Pancreas (tissue), 10 donors: Measurements from ENCODE around the gene ARL13B. TPM values are rescaled to one million over a fixed set of nuclear protein-coding genes. Genes with fewer than 3 reads are reported as not detected.
"Not testable (repeated sequence)": the region's sequence is repeated elsewhere in the genome, so short reads cannot be mapped to it uniquely, and the experiment has no call there.

Source experiments
- ATAC-seq, 4 donors: fragments of 200-7000 bp; cut with Tn5 transposase; one replicate each; pipeline versions ENCODE4 v1.8.0 to v1.9.1; 2020; ENCODE audit warnings: mild to moderate bottlenecking in 4 of 4, moderate library complexity in 4 of 4
- DNase-seq, 6 donors: peaks; one replicate each; pipeline ENCODE4 v3.0.0-alpha.2; 2020
- FAIRE-seq: peaks from 2 replicates; lab custom pipeline; 2012; peaks lifted over from hg19 to GRCh38; lab: Jason Lieb, UNC
- H3K27ac ChIP-seq, 4 donors: fragments of 200-600 bp; sonication (generic); 1 replicate in 3 of 4; 2 replicates in 1 of 4; pipeline versions ENCODE4 v1.5.0 to v1.8.0; 2020
- H3K27me3 ChIP-seq, 4 donors: fragments of 200-600 bp; one replicate each; pipeline ENCODE4 v1.8.0; 2021
- H3K36me3 ChIP-seq, 3 donors: fragments of 200-600 bp; sonication (generic) in 1 of 3; one replicate each; pipeline versions ENCODE4 v1.5.0 to v1.8.0; 2020 to 2021
- H3K4me1 ChIP-seq, 3 donors: fragments of 200-600 bp; one replicate each; pipeline ENCODE4 v1.8.0; 2021
- H3K4me3 ChIP-seq, 4 donors: fragments of 200-600 bp; sonication (generic) in 2 of 4; one replicate each; pipeline versions ENCODE4 v1.5.0 to v1.8.0; 2020 to 2021
- H3K9me3 ChIP-seq, 4 donors: fragments of 200-600 bp; one replicate each; pipeline ENCODE4 v1.8.0; 2021
- CTCF ChIP-seq, 4 donors: fragments of 200-600 bp; sonication (generic) in 3 of 4; IDR thresholded peaks; one replicate each; pipeline versions ENCODE4 v1.5.0 to v1.8.0; 2021; ENCODE audit warnings: antibody characterized with exemption in 4 of 4
- WGBS, 2 donors: extraction: QIAGEN DNeasy Blood & Tissue Kit; methylation state at CpG; one replicate each; pipeline ENCODE4 v1.1.7; 2013; 5-methylcytosine and 5-hydroxymethylcytosine counted together
- intact Hi-C, 3 donors: fragments of 100-400 bp; cut with DNase I; formaldehyde crosslinking; loops; one replicate each; pipeline versions ENCODE4 v1.11.1 to v1.14.2; 2022
- polyA plus RNA-seq, 2 donors: library from polyadenylated mRNA; stranded (reverse); fragments of 200-250 nt; gene quantifications; one replicate each; pipeline ENCODE4 v1.2.3, GENCODE V29; 2013
- total RNA-seq, 6 donors: library from RNA; stranded (reverse); fragmentation: NEBNext Ultra II Directional in 4 of 6; extraction: Animal tissue kit (Norgen Biotek cat#: 25700) in 4 of 6; gene quantifications; one replicate each; pipeline versions ENCODE4 v1.2.1 to v1.2.4, GENCODE V29; 2021 to 2023
- donor health status: healthy with polysubstance abuse.
- donor health status: DM: no; HTN: no; CAD: no; lungs with moderate emphysema.
- donor health status: DM: no; HTN: no; CAD: no.
- donor health status: control.
- donor health status: control.
- donor health status: Bipolar disorder and iron deficiency.
- donor health status: DM: yes; HTN: yes; CAD: no.
- donor health status: DM: no; HTN: no; CAD: no.
- donor health status: DM: no; HTN: no; CAD: no.
- donor health status: DM: yes; HTN: yes; CAD: no.

ARL13B gene
- total and polyA plus RNA-seq, 8 donors = 1.9 to 6.1 (median 3.1) TPM

DNA sequence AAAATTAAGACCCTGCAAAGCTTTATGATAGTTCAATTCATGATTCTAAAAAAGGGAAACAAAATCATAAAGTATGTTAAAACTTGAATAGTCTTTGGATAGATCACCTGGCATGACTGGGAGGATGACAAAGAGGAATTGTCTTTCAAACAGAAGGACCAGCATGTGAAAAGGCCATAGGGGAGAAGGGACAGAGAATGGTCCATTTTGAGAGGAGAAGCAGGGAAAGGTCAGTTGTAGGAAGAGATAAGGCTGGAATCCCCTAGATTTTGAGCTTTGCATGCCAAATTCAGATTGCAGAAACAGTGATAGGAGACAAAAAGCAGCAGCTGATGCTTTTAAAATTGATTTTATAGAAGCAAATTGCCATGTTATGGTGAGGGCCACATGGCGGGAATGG lies 18.9 kb upstream of the ARL13B start:
- no peak for ATAC-seq
- no peaks in the 10 kb centered on the region for H3K27me3 ChIP-seq
- no peak overlapping the region for H3K4me3 ChIP-seq
- 91 to 95% methylated on average over 1 of the region's 1 CpG for WGBS, 2 donors
- no peaks in the 10 kb centered on the region for H3K36me3 ChIP-seq
- no peak for FAIRE-seq
- no peak for TF ChIP-seq CTCF (IDR thresholded peaks at IDR 0.05)
- H3K27ac ChIP-seq = no peak overlapping the region
- intact Hi-C loops = no loop called here
- DNase-seq = no peak
- H3K4me1 ChIP-seq = no peaks in the 10 kb centered on the region
- no peaks in the 10 kb centered on the region for H3K9me3 ChIP-seq

GRCh38 chr3:93961489-93961888 lies 18.5 kb upstream of the ARL13B start:
- FAIRE-seq (no peak), ATAC-seq (no peak), DNase-seq (no peak)
- H3K27me3 ChIP-seq = no peaks in the 10 kb centered on the region
- no peaks in the 10 kb centered on the region for H3K4me1 ChIP-seq
- intact Hi-C loops = no loop called here
- TF ChIP-seq CTCF (IDR thresholded peaks at IDR 0.05) = no peak
- no peaks in the 10 kb centered on the region for H3K36me3 ChIP-seq
- no peak overlapping the region for H3K4me3 ChIP-seq
- no peak overlapping the region for H3K27ac ChIP-seq
- H3K9me3 ChIP-seq = no peaks in the 10 kb centered on the region
- 12 to 18% methylated on average over 1 of the region's 1 CpG for WGBS, 2 donors

DNA sequence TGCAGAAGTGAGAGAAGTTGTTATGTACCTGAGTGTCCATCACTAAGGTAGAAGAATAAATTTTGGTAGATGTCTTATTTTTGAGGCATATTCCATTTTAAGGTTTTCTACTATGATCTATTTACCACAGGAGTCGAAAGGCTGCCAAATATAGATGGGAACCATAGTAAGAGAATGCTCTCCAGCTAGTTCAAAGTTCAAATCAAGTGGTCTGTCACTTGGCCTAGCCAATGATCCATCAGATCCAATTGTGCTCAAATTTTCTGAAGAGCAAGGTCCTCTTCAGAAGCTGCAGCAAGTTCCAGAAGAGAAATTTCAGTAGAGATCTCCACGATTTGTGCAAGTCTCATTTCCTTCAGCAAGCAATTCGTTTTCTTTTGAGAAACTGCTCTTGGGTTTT lies 17.2 kb upstream of the ARL13B start:
- DNase-seq = no peak
- Histone ChIP-seq H3K4me1 (no peaks in the 10 kb centered on the region), H3K27me3 (no peaks in the 10 kb centered on the region), H3K4me3 (no peak overlapping the region), H3K36me3 (no peaks in the 10 kb centered on the region), H3K9me3 (no peaks in the 10 kb centered on the region), H3K27ac (no peak overlapping the region)
- intact Hi-C loops = no loop called here
- 71 to 79% methylated on average over 3 of the region's 3 CpGs for WGBS, 2 donors
- no peak for ATAC-seq
- TF ChIP-seq CTCF (IDR thresholded peaks at IDR 0.05) = no peak
- no peak for FAIRE-seq

GRCh38 chr3:93965106-93965505 lies 14.8 kb upstream of the ARL13B start:
- WGBS, 2 donors = 93 to 96% methylated on average over 19 of the region's 19 CpGs
- H3K4me3 ChIP-seq, H3K27me3 ChIP-seq, H3K4me1 ChIP-seq, H3K27ac ChIP-seq, H3K36me3 ChIP-seq, H3K9me3 ChIP-seq, ATAC-seq, DNase-seq, FAIRE-seq, intact Hi-C loops: not testable (repeated sequence)

GRCh38 chr3:93969443-93969842 lies 10.5 kb upstream of the ARL13B start:
- WGBS, 2 donors = 60% methylated on average over 3 of the region's 3 CpGs
- peaks cover 0 to 3% (median 0%) of the 10 kb centered on the region in 3 donors for H3K4me1 ChIP-seq
- intact Hi-C loops = no loop called here
- TF ChIP-seq CTCF (IDR thresholded peaks at IDR 0.05) = no peak
- no peak for FAIRE-seq
- no peak overlapping the region for H3K4me3 ChIP-seq
- H3K27me3 ChIP-seq = no peaks in the 10 kb centered on the region
- ATAC-seq = no peak
- no peak for DNase-seq
- no peaks in the 10 kb centered on the region for H3K9me3 ChIP-seq
- H3K27ac ChIP-seq = no peak overlapping the region
- no peaks in the 10 kb centered on the region for H3K36me3 ChIP-seq
